GM12874 (cell line): ENCODE results near the gene IRX4.

ENCODE experiments used
- CTCF ChIP-seq: IDR thresholded peaks from 2 replicates; pipeline ENCODE4 v1.5.1; 2011; ENCODE audit warnings: low read depth, mild to moderate bottlenecking, control low read depth, low read length, moderate library complexity; ENCODE audit not compliant: insufficient read depth

The IRX4 gene

GRCh38 chr5:1865486-1865885 lies 17.2 kb downstream of the IRX4 start:
- no peak for TF ChIP-seq CTCF

DNA sequence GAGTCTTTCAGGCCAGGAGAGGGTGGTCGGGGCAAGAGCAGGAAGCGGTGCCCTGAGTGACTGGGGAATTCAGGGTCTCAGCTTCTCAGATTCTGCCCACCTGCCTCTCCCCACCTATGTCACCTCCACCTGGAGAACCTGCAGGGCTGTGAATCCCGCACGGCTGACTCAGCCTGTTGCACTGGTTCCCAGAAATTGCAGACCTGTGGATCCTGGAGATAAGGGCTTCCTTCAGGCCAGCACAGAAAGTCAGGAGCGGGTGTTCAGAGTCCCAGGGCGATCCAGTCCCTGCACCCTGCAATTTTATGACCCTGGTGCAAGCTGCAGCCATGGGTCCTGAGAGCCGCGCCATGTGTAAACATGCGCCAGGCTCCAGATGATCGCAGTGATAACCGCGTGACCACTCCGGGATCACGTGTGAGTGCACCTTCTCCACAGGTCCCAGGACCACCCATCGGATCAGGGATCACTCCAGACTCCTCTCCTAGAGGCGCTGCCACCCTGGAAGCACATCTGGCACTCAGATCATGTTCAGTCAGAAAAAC lies 17.8 kb downstream of the IRX4 start:
- no peak for TF ChIP-seq CTCF

DNA sequence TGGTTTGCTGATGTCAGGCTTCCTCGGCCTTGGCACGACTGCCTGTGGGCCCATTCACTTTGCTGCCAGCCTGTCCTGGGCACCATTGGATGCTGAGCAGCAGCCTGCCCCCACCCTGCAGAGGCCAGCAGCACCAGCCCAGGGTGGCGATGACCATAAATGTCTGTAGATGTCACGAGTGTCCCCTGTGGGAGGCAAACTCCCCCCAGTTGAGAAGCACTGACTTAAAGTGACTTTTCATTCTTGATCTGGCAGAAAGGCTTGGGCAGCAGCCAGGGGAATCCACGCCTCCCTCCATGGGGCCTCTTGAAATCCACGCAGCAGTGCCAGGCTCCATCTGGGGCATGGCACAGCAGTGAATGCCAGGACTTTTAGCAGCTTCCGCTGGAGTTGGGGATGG lies 21.8 kb downstream of the IRX4 start:
- TF ChIP-seq CTCF, result no peak

GRCh38 chr5:1860021-1860610 lies 22.6 kb downstream of the IRX4 start:
- no peak for TF ChIP-seq CTCF

- TF ChIP-seq CTCF, result no peak
Measured at GRCh38 chr5:1859099-1859498, 23.6 kb downstream of the IRX4 start.

DNA sequence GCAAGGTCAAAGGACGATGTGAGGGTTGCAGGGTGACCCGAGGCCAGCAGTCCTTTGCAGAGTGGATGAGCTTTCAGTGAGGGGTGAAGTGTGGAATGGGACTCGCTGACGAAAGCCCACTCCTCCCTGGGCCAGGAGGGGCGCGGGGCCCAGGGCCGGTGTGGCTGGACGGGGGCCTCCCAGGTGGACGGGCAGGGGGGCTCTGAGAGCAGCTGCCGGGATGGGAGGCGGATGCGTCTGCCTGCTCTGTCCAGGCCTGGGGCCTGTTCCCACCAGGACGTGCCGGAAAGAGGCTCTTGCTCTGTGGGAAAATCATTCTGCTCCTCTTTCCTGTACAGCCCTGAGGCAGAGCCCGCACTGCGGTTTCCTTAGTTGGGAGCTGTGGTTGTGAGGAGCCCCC lies 24.3 kb downstream of the IRX4 start:
- TF ChIP-seq CTCF, result no peak

- TF ChIP-seq CTCF, result no peak
Measured at GRCh38 chr5:1857256-1857600, 25.5 kb downstream of the IRX4 start.
